Measurements from ENCODE around the gene SYT15. TPM values are rescaled to one million over a fixed set of nuclear protein-coding genes. Genes with fewer than 3 reads are reported as not detected.

The SYT15 gene
- total RNA-seq, 1 experiment from 2014 or later: 0.59 TPM

DNA sequence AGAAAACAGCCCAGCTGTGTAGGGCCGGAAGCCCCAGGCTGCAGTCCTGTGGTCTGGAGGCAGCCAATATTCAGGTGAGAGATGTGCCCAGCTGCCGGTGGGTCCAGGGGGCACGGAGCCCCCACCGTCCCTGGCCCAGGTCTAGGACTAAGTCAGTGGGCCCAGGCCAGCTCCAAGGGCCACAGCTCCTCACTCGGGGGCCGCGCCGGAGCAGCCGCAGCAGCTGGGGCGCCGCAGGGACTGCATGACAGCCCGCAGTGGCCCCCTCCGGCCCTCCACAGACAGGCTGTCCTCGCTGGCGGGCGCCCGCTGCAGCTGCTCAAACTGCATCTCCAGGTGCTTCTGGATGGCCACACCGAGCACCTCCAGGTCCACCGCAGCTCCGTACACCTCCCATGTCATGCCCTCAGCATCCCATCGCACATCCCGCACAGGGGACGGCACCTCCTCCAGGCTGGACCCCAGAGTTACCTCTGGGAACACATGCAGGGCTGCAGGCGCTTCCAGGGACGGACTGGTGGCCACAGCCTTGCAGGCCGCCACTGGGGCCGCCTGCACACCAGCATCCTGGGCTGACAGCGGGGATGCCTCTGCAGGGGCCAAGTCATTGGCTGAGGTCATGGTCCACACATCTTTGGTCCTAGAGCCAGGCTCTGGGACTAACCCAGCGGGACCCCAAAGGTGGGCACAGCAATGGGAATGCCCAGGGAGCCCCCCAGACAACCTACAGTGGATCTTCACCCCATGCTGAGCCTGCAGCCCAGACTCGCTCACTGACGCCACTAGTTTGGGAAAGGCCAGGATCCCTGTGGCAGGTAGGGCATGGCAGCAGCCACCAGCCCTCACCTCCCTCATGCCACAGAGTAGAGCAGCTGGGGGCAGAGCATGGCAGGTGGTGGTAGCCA, 29.5 kb upstream of the SYT15 start:
- Histone ChIP-seq H3K9ac (ENCODE audit: extremely low read depth, insufficient read length, low read length) (no peak overlapping the region), H4K5ac (ENCODE audit: insufficient read length, low read depth, low read length) (no peak overlapping the region), H3K23me2 (ENCODE audit: insufficient read length, low read depth, low read length, poor library complexity, severe bottlenecking) (no peaks in the 10 kb centered on the region), H2AK5ac (ENCODE audit: insufficient read length, low read length) (no peak overlapping the region), H2BK120ac (ENCODE audit: low read depth, low read length, poor library complexity, severe bottlenecking) (no peak overlapping the region), H3T11ph (ENCODE audit: low read length) (no peak overlapping the region), H2BK15ac (ENCODE audit: low read depth, low read length) (no peak overlapping the region), H3K4me2 (ENCODE audit: insufficient read depth, insufficient read length, low read length) (no peak overlapping the region), H4K8ac (replicated peaks; ENCODE audit: insufficient read length, low read depth, low read length) (no peak overlapping the region), H2BK12ac (ENCODE audit: insufficient read length, low read depth, low read length) (no peak overlapping the region), H4K20me1 (ENCODE audit: control insufficient read depth, insufficient read depth, insufficient read length) (no peaks in the 10 kb centered on the region), H3K79me1 (ENCODE audit: insufficient read depth, low read depth, low read length, poor library complexity, severe bottlenecking) (no peaks in the 10 kb centered on the region), H3K9me3 (ENCODE audit: control insufficient read depth, low read depth, low read length) (no peaks in the 10 kb centered on the region), H3K27ac (ENCODE audit: insufficient read length, low read depth, low read length) (no peak overlapping the region), H2AFZ (ENCODE audit: low read length) (no peak overlapping the region), H3K27me3 (ENCODE audit: insufficient read depth, low read length) (no peaks in the 10 kb centered on the region), H4K91ac (ENCODE audit: insufficient read length, low read depth, low read length) (no peak overlapping the region), H3K14ac (ENCODE audit: insufficient read depth, low read length) (no peak overlapping the region), H3K79me2 (ENCODE audit: insufficient read depth, low read length) (no peaks in the 10 kb centered on the region), H2BK20ac (ENCODE audit: low read depth, low read length, poor library complexity, severe bottlenecking) (no peak overlapping the region), H2BK5ac (ENCODE audit: insufficient read length, low read length) (no peak overlapping the region), H3K4ac (ENCODE audit: low read depth, low read length) (no peak overlapping the region), H3K56ac (ENCODE audit: insufficient read length, low read depth, low read length) (no peak overlapping the region), H3K4me1 (ENCODE audit: insufficient read depth, low read length) (no peaks in the 10 kb centered on the region), H3K23ac (ENCODE audit: insufficient read length, low read depth, low read length) (no peak overlapping the region), H3K18ac (ENCODE audit: insufficient read length, low read depth, low read length) (no peak overlapping the region)
- Mint-ChIP-seq H3K27ac (peak overlapping the region in 1 of 3 experiments; percentile 41; a peak in 1 of 7 replicates), H3K4me1 (peaks cover 8 to 9% of the 10 kb centered on the region in 2 experiments), H3K9me3 (no peaks in the 10 kb centered on the region), H3K4me3 (no peak overlapping the region), H3K36me3 (ENCODE audit: insufficient read depth in 1 of 3, low read depth in 3 of 3) (peaks cover 0 to 3% (median 0%) of the 10 kb centered on the region in 3 experiments; a peak in 1 of 7 replicates), H3K27me3 (ENCODE audit: low read depth) (no peaks in the 10 kb centered on the region; the same call in 1 of the 2 replicates)
- DNase-seq: peak; percentile 41
- no CpG with 5 or more reads among the region's 31 CpGs for WGBS (ENCODE audit: extremely low coverage, insufficient read length, low lambda C conversion rate)
- TF ChIP-seq, protein P1, sequence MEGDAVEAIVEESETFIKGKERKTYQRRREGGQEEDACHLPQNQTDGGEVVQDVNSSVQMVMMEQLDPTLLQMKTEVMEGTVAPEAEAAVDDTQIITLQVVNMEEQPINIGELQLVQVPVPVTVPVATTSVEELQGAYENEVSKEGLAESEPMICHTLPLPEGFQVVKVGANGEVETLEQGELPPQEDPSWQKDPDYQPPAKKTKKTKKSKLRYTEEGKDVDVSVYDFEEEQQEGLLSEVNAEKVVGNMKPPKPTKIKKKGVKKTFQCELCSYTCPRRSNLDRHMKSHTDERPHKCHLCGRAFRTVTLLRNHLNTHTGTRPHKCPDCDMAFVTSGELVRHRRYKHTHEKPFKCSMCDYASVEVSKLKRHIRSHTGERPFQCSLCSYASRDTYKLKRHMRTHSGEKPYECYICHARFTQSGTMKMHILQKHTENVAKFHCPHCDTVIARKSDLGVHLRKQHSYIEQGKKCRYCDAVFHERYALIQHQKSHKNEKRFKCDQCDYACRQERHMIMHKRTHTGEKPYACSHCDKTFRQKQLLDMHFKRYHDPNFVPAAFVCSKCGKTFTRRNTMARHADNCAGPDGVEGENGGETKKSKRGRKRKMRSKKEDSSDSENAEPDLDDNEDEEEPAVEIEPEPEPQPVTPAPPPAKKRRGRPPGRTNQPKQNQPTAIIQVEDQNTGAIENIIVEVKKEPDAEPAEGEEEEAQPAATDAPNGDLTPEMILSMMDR (conservative IDR thresholded peaks at IDR 0.05): peak; percentile 28; the same call in 2 of the 3 replicates
